GM21619 (cell line): ENCODE measurements around the gene LRRC74B.

ENCODE experiments used
- ATAC-seq: cut with Tn5 transposase; IDR thresholded peaks from one replicate; pipeline ENCODE4 v1.9.1; 2021; ENCODE audit not compliant: unreplicated experiment

LRRC74B gene

DNA sequence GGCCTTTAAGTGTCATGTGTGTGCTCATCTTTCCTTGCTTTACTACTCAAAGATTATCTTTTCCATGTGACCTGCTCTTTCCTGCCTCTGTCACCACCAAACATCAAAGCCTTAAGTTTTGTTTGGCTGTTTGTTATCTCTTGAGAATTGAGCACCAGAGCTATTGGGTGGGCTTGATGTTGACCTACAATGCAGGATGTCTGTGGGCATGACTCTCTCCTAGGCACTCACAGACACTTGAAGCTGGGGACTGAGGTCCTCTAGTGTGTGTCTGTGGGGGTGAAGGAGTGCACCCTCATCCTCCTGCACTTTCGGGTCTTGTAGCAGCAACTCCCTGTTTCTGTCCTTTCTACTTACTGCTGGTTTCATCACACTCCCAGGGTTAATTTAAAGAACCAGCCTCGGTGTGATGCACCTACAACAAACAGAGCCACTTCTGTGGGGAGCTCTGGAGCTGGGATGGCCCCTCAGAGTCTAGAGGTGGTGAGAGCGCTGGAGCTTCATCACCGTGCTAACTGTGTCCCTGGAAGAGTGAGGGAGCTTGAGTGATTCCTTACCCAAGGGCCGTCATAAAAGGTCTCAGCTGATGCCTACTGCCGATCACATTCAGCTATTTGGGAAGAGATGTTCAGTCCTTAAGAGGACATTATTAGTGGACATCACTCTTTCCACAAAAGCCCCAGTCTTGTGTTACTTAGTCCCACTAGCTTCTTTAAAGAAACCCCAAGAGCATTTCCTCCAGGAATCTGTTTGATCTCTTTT, 56.3 kb downstream of the LRRC74B start:
- ATAC-seq = no peak

DNA sequence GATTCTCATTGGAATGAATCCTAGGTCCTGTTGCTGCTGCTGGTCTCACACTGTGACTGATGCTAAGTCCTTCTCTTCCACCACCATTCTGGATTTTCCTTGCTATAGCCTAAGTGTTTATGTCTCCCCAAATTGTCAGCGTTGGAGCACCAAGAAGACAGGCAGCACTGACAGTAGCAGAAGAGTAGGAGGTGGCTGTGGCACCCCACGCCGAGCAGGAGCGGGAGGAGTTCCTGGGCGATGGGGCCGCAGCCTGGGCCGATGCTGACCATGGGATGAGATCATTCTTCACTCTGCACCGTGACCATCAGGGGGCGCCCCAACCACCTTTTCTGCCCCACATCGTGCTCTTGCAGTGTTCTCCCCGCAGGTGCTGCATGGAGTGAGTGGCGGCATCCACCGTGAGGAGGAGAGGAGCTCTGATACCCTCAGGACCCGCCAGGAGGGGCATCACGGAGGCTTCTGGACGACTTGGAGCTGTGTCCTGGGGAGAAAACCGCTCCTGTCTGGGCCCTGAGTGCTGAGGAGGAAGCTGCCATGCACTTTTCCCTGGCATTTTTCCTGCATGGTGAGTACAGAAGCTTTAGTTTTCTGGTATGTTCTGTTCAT, 57.0 kb downstream of the LRRC74B start:
- ATAC-seq = no peak

DNA sequence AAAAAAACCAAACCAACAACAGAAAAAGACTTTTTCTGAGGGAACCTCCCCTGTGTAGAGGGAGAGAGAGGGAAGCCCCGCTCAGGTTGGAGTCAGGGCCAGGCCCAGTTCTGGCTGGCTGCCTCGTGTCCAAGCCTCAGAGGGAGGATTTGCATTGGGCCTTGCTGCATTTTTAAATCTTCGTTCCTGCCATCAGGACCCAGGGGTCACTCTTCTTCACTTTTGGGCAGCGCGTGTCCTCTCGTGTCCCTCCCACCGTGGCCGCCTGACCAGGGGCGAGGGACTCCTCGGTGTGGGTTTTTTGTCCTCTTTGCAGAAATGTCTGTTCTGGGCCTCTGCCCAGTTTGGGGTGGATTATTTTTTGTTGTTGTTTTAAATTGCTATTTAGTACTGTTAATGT, 57.9 kb downstream of the LRRC74B start:
- no peak for ATAC-seq

DNA sequence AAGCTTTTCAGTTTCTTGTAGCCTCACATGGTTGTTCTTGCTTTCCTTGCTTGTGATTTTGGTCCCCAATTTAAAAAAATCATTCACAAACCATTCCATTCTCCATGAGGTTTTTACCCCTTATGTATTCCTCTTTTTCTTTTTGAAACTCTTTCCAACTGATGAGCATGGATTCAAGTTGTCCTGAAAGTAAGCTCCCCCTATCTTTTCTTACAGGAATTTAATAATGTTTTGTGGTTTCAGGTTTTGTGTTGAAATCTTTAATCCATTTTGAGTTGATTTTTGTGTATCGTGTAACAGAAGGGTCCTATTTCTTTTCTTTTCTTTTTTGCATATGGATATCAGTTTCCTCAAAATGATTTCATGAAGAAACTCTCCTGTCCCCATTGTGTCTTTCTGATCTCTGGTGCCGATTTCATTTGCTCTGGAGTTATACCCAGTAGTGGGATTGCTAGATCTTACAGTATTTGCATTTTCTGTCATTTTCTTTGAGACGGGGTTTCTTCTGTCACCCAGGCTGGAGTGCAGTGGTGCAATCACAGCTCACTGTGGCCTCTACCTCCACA, 58.5 kb downstream of the LRRC74B start:
- ATAC-seq = no peak

DNA sequence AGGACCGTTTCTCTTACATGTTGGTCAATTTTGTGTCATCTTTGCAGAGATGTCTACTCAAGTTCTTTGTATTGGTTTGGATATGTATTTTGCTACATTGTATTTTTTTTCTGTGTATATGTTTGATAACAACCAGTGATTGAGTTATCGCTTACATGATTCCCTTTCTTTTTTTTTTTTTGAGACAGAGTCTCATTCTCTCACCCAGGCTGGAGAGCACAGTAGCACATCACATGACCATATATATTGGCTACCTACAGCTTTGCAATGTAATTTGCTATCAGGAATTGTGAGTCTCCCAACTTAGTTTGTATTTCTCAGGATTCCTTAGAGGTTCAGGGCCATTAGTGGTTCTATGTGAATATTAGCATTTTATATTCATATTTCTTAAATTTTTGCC, 59.5 kb downstream of the LRRC74B start:
- no peak for ATAC-seq

DNA sequence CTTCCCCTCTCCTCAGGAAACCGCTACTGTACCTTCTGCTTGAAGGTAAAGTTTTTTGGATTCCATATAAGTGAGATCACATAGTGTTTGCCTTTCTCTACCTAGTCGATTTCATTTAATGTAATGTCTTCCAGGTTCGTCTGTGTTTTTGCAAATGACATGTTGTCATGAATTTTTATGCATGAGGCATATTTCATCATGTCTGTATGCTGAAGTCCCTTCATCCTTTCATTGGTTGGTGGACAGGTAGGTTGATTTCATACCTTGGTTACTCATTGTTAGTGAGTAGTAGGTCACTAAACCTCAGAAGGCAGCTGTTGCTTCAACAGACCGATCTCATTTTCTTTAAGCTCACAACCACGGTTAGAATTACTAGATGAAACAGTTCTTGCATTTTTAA, 60.3 kb downstream of the LRRC74B start:
- no peak for ATAC-seq

DNA sequence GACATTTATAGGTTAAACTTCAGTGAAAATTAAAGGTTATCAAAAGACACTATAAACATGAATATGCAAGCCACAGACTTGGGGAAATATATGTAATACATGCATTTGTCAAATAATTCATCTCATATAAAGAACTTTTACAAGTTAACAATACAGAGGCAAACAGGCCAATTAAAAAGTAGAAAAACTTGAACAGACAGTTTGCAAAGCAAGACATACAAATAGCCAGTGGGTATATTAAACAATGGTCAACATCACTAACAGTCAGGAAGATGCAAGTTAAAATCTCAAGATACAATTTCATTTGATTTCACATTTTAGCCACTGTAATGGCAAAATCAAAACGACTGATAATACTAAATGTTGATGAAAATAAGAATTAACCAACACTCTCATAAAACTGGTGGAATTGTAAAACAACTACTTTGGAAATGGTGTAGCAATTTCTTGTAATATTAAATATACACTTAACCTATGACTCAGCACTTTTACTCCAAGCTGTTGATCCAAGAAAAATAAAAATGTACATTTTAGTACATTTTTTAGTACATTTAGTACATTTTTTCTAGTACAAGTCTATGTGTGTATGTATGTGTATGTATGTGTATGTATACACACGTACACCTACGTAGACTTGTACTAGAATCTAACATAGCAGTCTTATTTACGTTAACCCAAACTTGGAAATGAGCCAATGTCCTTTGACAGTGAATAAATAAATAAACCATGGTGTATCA, 62.8 kb downstream of the LRRC74B start:
- ATAC-seq = no peak
